NCI-H2196 treated with DMSO at 0.1 percent for 48 hours (cell line): Measurements from ENCODE around the gene FUT9.

ENCODE experiments used
- DNase-seq: peaks from one replicate; lab custom pipeline; 2025; ENCODE audit not compliant: unreplicated experiment; lab: John Stamatoyannopoulos, UW

The FUT9 gene

GRCh38 chr6:96015518-96016333 lies at the start of gene FUT9:
Gene FUT9, plus strand, starts transcription at chr6:96015974. Its CDS starts 187,182 bp downstream, at chr6:96203156.
- DNase-seq, result no peak

DNA sequence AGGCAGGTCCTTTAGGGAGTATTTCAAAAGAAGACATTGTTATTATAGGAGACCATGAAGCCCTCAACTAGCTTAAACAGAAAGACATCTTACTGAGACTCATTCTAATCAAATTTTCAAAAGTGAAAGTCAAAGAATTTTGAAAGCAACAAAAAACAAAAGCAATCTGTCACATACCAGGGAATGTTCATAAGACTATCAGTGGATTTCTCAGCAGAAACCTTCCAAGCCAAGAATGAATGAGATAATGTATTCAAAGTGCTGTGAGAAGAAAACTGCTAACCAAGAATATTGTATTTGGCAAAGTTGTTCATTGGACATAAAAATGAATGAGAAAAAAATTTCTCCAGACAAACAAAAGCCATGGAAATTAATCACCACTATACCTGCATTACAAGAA lies 48.2 kb upstream of the FUT9 start:
- DNase-seq, result no peak

DNA sequence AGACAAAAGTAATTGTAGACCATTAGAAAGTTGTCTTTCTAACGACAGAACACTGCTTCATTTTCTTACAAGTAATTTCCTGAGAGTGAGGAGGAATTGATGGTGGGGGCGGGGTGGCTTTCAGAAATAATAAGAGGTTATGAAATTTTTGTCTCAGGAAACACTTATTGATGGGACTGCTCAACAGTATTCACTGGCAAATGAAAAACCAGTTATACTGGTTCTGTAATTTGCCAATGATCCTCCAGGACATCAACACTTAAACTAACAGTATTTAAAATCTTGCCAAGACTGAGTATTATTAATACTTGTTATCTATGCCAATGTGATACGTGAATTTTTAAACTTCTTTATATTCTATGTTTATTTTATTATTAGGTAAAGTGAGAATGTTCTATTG lies 41.8 kb upstream of the FUT9 start:
- DNase-seq, result no peak

DNA sequence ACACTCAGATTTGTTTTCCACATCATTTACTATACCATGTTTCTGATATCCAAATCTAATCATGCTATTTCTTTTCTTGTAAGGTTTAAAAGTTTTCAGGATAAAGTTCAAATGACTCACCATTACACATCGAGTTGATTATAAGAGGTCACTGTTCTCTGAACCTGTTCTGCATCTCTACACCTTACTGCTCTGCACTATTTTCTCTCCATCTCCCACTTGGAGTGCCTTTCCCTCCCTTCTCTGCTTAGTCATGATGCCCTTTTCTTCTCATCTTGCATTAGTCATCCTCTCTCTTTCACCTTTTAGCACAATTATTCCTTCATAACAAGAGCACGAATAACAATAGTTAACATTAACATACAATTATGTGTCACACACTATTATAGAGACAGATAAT lies 37.5 kb upstream of the FUT9 start:
- DNase-seq, result no peak

DNA sequence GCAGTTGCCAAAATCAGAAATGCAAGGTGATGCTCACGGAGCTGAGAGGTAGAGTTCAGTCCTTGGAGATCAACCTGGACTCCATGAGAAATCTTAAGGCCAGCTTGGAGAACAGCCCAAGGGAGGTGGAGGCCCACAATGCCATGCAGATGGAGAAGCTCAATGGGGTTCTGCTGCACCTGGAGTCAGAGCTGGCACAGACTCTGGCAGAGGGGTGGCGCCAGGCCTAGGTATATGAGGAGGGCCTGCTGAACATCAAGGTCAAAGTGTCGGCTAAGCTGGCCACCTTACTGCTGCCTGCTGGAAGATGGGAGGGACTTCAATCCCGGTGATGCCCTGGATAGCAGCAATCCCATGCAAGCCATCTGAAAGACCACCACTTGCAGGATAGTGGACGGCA lies 23.9 kb upstream of the FUT9 start:
- no peak for DNase-seq

DNA sequence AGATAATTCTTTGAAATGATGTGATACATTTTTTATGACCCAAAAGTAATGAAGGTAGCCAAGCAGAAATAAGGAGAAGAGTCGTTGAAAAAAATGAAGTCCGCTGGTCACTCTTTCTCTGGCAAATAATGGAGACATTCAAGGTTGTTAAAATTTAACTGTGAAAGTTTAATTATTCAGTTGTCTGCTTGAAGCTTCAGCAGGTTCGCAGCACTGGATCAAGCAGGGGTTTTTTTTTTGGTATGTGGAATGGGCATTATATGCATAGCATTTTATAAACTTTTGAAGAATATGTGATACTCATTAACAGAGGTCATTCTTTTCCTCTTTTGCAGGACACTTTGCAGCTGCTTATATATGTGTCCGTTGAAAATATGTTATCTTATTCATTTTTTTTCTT lies 21.6 kb upstream of the FUT9 start:
- no peak for DNase-seq

DNA sequence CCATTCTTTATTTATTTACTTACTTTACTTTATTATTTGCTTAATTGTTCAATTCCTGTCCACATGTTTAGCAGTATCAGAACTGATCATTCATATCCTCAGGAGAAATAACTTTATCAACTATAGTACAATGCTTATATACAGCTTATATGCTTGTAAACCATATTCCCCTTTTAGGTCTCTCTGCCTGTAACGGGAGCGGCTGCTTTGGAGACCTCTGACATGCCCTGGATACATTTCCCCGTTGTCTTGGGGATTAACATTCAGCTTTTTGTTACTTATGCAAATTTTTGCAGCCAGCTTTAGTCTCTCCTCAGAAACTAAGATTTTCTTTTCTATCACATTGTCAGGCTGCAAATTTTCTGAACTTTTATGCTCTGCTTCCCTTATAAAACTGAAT lies 17.6 kb upstream of the FUT9 start:
- no peak for DNase-seq

- no peak for DNase-seq
Observed at GRCh38 chr6:96001891-96002575, 13.7 kb upstream of the FUT9 start.

GRCh38 chr6:96002576-96002910 lies 13.2 kb upstream of the FUT9 start:
- DNase-seq, result no peak

GRCh38 chr6:96002912-96003311 lies 12.9 kb upstream of the FUT9 start:
- DNase-seq, result no peak

DNA sequence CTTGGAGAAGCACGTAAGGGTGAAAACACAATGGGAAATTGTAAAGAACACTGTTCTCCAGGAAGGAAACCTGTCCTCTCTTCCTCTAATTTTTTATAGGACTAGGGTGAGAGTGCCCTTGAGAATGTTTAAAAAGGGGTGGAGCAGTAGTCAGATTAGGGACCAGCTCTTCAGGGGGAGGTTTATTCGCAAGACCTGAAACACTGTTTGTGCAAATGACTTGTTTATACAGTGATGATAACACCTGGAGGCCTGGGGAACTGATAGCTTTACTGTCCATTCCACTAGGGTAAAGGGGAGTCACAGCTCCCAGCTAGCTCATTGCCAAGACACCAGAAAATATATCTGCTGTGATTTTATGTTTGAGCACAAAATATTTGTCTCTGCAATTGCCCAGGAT lies 8.1 kb upstream of the FUT9 start:
- no peak for DNase-seq

DNA sequence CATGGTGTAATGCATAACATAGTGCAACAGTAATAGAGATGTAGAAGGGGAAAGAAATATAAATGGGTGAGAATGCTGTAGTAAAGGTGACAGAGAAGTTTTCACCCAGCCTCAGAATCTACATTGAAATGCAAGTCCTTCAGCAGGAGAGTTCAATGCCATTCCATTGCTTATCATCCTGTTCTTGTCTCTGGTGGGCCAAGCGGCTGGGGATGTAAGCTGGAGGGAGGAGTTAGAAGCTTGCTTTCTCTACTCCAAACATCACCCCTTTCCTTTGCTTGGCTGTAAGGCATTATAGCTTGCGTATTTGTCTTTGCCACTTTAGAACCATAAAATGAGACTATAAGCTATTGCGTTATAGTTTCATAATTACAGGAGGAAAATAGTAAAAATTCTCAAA lies 2.2 kb upstream of the FUT9 start:
- no peak for DNase-seq

- no peak for DNase-seq
Observed at GRCh38 chr6:96014846-96015517, 792 bp upstream of the FUT9 start.

DNA sequence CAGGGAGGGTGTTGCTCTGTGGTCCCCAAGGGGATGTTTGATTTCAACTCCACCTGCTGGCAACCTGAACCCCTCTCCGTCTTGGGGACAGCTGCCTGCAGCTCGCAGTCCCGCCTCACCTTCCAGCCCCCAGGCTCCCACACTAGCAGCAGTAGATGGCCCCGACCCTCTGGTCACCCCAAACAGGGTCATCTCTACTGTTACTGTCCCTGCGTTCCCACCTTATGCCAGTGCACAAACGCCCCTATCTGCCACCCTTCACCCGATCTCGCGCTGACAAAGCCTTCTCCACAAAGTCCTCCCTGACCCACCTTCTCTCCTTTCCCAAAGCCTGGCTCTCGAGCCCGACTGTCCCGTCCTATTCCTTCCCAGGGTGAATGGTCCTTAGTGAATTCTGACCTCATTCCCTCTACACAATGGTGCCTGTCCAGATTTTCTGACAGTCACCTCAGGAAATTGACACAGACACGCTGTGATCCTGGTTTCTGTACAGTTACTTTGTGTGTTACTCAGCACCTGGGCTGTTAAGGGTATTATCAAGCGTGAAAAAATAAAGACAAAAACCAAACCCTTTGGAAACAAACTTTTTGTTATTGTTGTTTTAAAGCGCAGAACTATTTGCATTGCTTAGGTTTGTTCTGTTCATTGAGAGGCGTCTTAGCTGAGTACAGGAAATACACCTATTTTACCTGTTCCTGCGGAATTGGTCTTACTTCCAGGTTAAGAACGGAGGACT lies 728 bp downstream of the FUT9 start:
- DNase-seq, result no peak

- no peak for DNase-seq
Observed at GRCh38 chr6:96017070-96017359, 1.2 kb downstream of the FUT9 start.

- no peak for DNase-seq
Observed at GRCh38 chr6:96022225-96022624, 6.5 kb downstream of the FUT9 start.

- DNase-seq, result no peak
Observed at GRCh38 chr6:96032661-96033060, 16.9 kb downstream of the FUT9 start.

- no peak for DNase-seq
Observed at GRCh38 chr6:96051555-96051954, 35.8 kb downstream of the FUT9 start.

GRCh38 chr6:96058082-96058481 lies 42.3 kb downstream of the FUT9 start:
- no peak for DNase-seq

DNA sequence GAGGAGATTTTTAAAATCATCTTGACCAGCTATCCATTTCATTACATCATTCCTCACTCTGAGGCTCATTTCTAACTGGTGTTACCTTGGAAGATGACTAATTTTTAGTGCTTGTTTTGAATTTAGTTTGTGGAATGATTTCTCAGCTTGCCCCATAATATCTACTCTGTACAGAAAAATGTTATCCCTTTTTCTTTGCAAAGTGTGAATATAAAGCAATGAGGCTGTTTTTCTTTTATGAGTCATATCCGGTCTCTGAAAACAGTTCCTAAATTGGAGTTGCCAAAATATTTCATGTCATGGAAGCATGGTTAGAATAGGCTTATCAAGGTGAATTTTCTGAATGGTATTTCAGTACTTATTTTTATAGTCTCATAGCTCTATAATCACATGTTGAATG lies 43.8 kb downstream of the FUT9 start:
- DNase-seq, result no peak

GRCh38 chr6:96060249-96060648 lies 44.5 kb downstream of the FUT9 start:
- no peak for DNase-seq

DNA sequence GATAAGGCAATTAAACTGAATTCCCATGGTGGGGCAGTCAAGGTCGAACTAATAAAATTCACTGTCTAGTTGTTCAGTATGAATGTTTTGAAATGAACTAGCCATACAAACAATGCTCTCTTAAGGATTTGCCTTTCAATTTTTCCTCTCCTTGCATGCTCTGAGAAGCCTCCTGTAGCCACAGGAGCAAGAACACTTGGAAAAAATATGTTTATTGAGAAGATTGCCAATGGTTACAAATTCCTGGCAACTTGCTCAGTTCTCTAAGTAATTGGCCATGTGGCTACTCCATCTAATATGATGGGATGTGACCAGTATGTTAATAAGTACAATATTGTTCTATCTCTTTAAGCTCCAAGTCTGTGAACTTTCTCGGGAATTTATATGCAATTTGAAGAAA lies 49.4 kb downstream of the FUT9 start:
- no peak for DNase-seq
